Mesothelial cell of epicardium (in vitro differentiated cells): ENCODE results near the gene AHNAK2. TPM values are rescaled to one million over a fixed set of nuclear protein-coding genes. Genes with fewer than 3 reads are reported as not detected.

Experiments used
- DNase-seq, 2 experiments: peaks; one replicate each; pipeline ENCODE4 v3.0.0; 2021; ENCODE audit warnings: low spot score in 2 of 2; ENCODE audit not compliant: unreplicated experiment in 2 of 2
- H3K27ac Mint-ChIP-seq: 2 replicates; pipeline ENCODE4 v1.8.0; 2021; ENCODE audit warnings: mixed read lengths
- H3K27me3 Mint-ChIP-seq: 2 replicates; pipeline ENCODE4 v1.8.0; 2021; ENCODE audit warnings: low read depth, mixed read lengths
- H3K36me3 Mint-ChIP-seq: 2 replicates; pipeline ENCODE4 v1.8.0; 2021; ENCODE audit warnings: mixed read lengths
- H3K4me1 Mint-ChIP-seq: 2 replicates; pipeline ENCODE4 v1.8.0; 2021; ENCODE audit warnings: mixed read lengths
- H3K4me3 Mint-ChIP-seq: 2 replicates; pipeline ENCODE4 v1.8.0; 2021; ENCODE audit warnings: mild to moderate bottlenecking, moderate library complexity, mixed read lengths
- H3K9me3 Mint-ChIP-seq: 2 replicates; pipeline ENCODE4 v1.8.0; 2021; ENCODE audit warnings: mixed read lengths
- total RNA-seq: library from RNA; stranded (reverse); gene quantifications from 3 replicates; pipeline ENCODE4 v1.2.1, GENCODE V29; 2021
- TF ChIP-seq, protein P1 (sequence below): fragments of 200-600 bp; sonication (generic); IDR thresholded peaks from one replicate; pipeline ENCODE4 v1.5.0; 2021; ENCODE audit warnings: antibody characterized with exemption; ENCODE audit not compliant: unreplicated experiment

AHNAK2 gene
- total RNA-seq, 1 donor from 2014 or later = 2.8 TPM

DNA sequence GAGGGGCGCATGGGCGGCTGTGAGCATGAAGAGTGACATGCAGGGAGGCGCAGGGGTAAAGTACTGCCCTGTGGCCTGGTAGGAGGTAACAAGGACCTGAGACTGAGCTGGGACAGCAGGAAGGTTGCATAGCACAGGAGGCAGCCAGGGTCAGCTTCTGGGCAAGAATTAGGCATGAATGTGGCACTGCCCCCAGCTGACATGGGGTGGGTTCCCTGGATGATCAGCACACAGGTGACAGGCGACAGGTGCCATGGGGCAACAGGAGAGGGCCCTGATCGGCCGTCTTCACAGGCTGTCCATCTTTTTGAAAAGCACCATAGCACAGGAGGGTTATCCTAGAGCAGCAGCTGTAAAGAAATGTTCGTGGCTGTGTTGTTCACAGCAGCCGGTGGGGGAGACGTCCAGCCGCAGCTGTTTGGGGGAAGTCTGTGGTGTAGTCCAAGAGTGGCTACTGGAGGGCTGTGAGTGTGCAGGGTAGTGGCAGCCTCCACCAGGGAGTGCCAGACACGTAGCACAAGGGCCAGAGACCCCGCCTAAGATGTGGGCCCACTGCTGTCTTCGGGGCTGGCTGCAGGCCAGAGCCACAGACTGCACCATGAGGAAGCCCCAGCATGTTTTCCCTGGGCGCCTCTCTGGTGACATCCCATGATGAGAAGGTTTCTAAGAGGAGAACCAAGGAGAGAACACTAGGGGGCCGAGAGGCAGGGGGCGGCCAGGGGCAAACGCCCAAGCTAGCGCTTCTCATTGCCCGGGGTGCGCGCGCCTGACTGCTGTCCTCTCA is 15.8 kb upstream of the AHNAK2 start:
- Mint-ChIP-seq H3K27me3 (no peaks in the 10 kb centered on the region), H3K27ac (no peak overlapping the region), H3K4me3 (no peak overlapping the region), H3K9me3 (no peaks in the 10 kb centered on the region), H3K4me1 (no peaks in the 10 kb centered on the region), H3K36me3 (peaks cover 16% of the 10 kb centered on the region)
- no peak for DNase-seq
- TF ChIP-seq, protein P1, sequence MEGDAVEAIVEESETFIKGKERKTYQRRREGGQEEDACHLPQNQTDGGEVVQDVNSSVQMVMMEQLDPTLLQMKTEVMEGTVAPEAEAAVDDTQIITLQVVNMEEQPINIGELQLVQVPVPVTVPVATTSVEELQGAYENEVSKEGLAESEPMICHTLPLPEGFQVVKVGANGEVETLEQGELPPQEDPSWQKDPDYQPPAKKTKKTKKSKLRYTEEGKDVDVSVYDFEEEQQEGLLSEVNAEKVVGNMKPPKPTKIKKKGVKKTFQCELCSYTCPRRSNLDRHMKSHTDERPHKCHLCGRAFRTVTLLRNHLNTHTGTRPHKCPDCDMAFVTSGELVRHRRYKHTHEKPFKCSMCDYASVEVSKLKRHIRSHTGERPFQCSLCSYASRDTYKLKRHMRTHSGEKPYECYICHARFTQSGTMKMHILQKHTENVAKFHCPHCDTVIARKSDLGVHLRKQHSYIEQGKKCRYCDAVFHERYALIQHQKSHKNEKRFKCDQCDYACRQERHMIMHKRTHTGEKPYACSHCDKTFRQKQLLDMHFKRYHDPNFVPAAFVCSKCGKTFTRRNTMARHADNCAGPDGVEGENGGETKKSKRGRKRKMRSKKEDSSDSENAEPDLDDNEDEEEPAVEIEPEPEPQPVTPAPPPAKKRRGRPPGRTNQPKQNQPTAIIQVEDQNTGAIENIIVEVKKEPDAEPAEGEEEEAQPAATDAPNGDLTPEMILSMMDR = no peak

DNA sequence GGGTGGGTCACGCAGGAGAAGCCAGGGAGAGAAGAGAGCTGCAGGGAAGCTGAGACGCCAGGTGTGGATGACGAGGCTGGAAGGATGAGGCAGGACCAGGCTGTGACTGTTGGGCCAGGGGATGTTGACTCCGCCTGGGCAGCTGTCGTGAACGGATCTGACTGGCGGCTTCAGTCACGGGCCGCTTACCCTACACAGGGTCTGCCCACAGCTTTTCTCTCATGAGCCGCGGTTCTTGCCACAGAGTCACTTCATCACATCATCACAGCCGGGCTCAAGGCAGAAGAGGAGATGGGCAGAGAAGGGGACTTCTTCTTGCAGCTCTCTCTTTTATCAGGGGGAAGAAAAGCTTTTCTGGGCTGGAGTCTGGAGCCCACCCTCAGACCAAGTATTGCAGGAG is 15.1 kb upstream of the AHNAK2 start:
- no peak overlapping the region for H3K4me3 Mint-ChIP-seq
- no peaks in the 10 kb centered on the region for H3K4me1 Mint-ChIP-seq
- TF ChIP-seq, protein P1 = no peak
- H3K27ac Mint-ChIP-seq = no peak overlapping the region
- no peak for DNase-seq
- no peaks in the 10 kb centered on the region for H3K9me3 Mint-ChIP-seq
- H3K27me3 Mint-ChIP-seq = no peaks in the 10 kb centered on the region
- H3K36me3 Mint-ChIP-seq = peaks cover 16% of the 10 kb centered on the region

DNA sequence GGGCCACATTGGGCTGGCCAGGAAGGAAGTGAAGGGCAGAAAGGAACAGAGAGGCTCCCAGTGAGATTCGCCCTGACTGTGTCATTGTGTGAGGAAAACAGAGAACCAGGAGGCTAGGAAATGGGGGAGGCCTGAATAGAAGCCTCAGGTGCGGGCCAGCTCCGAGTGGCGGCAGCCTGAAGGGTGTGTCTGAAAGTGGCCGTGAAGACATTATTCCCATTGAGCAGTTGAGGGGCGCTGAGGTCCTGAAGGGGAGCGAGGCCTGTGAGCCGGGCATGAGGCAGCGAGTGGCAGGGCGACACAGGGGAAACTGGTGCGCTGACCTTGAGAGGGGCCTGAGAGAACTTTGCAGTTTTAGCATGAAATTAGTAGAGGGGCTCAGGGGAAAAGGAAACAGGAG is 14.3 kb upstream of the AHNAK2 start:
- Mint-ChIP-seq H3K4me1 (no peaks in the 10 kb centered on the region), H3K4me3 (no peak overlapping the region), H3K27ac (no peak overlapping the region), H3K27me3 (no peaks in the 10 kb centered on the region), H3K36me3 (peaks cover 16% of the 10 kb centered on the region), H3K9me3 (no peaks in the 10 kb centered on the region)
- DNase-seq = no peak
- TF ChIP-seq, protein P1 = no peak

DNA sequence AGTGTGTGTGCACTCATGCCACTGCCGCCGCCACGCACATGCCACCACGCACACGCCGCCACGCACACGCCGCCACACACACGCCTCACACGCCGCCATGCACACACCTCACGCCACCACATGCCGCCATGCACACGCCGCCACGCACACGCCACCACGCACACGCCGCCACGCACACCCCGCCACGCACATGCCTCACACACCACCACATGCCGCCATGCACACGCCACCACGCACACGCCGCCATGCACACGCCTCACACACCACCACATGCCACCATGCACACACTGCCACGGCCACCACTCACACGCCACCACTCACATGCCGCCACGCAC is 13.7 kb upstream of the AHNAK2 start:
- Mint-ChIP-seq H3K4me1 (peaks cover 3% of the 10 kb centered on the region), H3K27ac (no peak overlapping the region), H3K4me3 (no peak overlapping the region), H3K9me3 (no peaks in the 10 kb centered on the region), H3K27me3 (no peaks in the 10 kb centered on the region), H3K36me3 (peaks cover 14% of the 10 kb centered on the region)
- TF ChIP-seq, protein P1 = no peak
- no peak for DNase-seq

DNA sequence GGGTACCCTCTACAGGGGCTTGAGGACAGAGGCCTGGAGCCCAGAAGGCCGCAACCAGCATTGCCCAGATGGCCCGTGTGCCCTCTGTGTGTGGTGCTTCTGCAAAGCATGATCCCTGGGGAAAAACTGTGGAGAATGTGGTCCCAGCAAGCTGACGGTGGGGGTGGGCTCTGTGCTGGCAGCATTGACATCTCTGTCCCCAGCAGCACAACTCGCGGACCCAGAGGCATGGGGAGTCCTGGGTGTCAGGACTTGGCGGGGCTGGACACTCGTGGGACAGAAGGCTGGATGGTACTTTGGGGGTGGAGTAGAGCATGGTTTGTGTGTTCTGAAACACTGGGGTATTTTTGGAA is 11.8 kb upstream of the AHNAK2 start:
- H3K36me3 Mint-ChIP-seq = peaks cover 14% of the 10 kb centered on the region
- H3K27me3 Mint-ChIP-seq = no peaks in the 10 kb centered on the region
- no peak overlapping the region for H3K4me3 Mint-ChIP-seq
- H3K4me1 Mint-ChIP-seq = peaks cover 7% of the 10 kb centered on the region
- no peak overlapping the region for H3K27ac Mint-ChIP-seq
- DNase-seq = no peak
- no peaks in the 10 kb centered on the region for H3K9me3 Mint-ChIP-seq
- TF ChIP-seq, protein P1 = no peak
